CD14-positive monocyte (primary cell): Measurements from ENCODE around the gene ANKRD44. TPM values are rescaled to one million over a fixed set of nuclear protein-coding genes. Genes with fewer than 3 reads are reported as not detected.
A peak's percentile ranks its signal among the peaks of the same experiment; 100 is the strongest.

Experiments
- DNase-seq, 3 donors: peaks; one replicate each; pipeline ENCODE4 v3.0.0-alpha.2; 2011 to 2022
- H2AFZ ChIP-seq: 2 replicates; pipeline ENCODE4 v1.6.0; 2012; ENCODE audit warnings: mild to moderate bottlenecking, low read depth, low read length, inconsistent platforms; ENCODE audit not compliant: insufficient read depth, poor library complexity, severe bottlenecking
- H3K27ac ChIP-seq, 2 donors: 1 replicate in 1 of 2; 2 replicates in 1 of 2; pipeline ENCODE4 v1.5.1; 2012 to 2013; ENCODE audit warnings: low read length in 2 of 2, control low read depth in 1 of 2, inconsistent platforms in 1 of 2, low read depth in 1 of 2, mild to moderate bottlenecking in 1 of 2
- H3K27me3 ChIP-seq, 2 donors: one replicate each; pipeline versions ENCODE4 v1.6.0 to v1.6.1; 2011 to 2013; ENCODE audit warnings: low read length in 2 of 2; ENCODE audit not compliant: control insufficient read depth in 2 of 2, insufficient read depth in 2 of 2
- H3K36me3 ChIP-seq, 2 donors: replicated peaks in 1 of 2; 1 replicate in 1 of 2; 2 replicates in 1 of 2; pipeline versions ENCODE4 v1.5.1 to v1.6.1; 2012 to 2013; ENCODE audit warnings: low read length in 2 of 2, control low read depth in 1 of 2, inconsistent platforms in 1 of 2, mild to moderate bottlenecking in 1 of 2; ENCODE audit not compliant: insufficient read depth in 2 of 2, control insufficient read depth in 1 of 2
- H3K4me1 ChIP-seq, 2 donors: 1 replicate in 1 of 2; 2 replicates in 1 of 2; pipeline versions ENCODE4 v1.5.1 to v1.6.1; 2012 to 2013; ENCODE audit warnings: low read length in 2 of 2, control low read depth in 1 of 2, inconsistent platforms in 1 of 2, mild to moderate bottlenecking in 1 of 2, moderate library complexity in 1 of 2; ENCODE audit not compliant: insufficient read depth in 2 of 2, control insufficient read depth in 1 of 2
- H3K4me2 ChIP-seq: replicated peaks from 2 replicates; pipeline ENCODE3; 2012; ENCODE audit warnings: low read length, moderate library complexity, mild to moderate bottlenecking; ENCODE audit not compliant: poor library complexity, severe bottlenecking; ENCODE audit errors: extremely low read depth
- H3K4me3 ChIP-seq, 3 experiments: fragments of 200-600 bp in 1 of 3; sonication (generic) in 1 of 3; replicated peaks in 1 of 3; 1 replicate in 2 of 3; 2 replicates in 1 of 3; pipeline ENCODE4 v1.5.1; 2011 to 2013; ENCODE audit warnings: low read length in 3 of 3, mild to moderate bottlenecking in 3 of 3, control low read depth in 2 of 3, low read depth in 2 of 3, inconsistent platforms in 1 of 3, moderate library complexity in 1 of 3
- H3K79me2 ChIP-seq: 2 replicates; pipeline ENCODE4 v1.6.0; 2012; ENCODE audit warnings: mild to moderate bottlenecking, control low read depth, inconsistent platforms, low read length, moderate library complexity; ENCODE audit not compliant: insufficient read depth
- H3K9ac ChIP-seq: 2 replicates; pipeline ENCODE4 v1.6.0; 2017; ENCODE audit warnings: low read length, mild to moderate bottlenecking; ENCODE audit not compliant: insufficient read depth, poor library complexity, severe bottlenecking
- H3K9me3 ChIP-seq, 2 donors: replicated peaks in 1 of 2; 1 replicate in 1 of 2; 2 replicates in 1 of 2; pipeline versions ENCODE4 v1.5.1 to v1.6.1; 2012 to 2013; ENCODE audit warnings: low read length in 2 of 2, control low read depth in 1 of 2; ENCODE audit not compliant: control insufficient read depth in 1 of 2, insufficient read depth in 1 of 2
- H4K20me1 ChIP-seq: 2 replicates; pipeline ENCODE4 v1.6.0; 2012; ENCODE audit warnings: mild to moderate bottlenecking, low read length, control low read depth, moderate library complexity; ENCODE audit not compliant: insufficient read depth
- H3K27ac Mint-ChIP-seq, 7 donors: one replicate each; pipeline ENCODE4 v1.8.0; 2020; ENCODE audit warnings: mild to moderate bottlenecking in 7 of 7, mixed read lengths in 7 of 7, moderate library complexity in 6 of 7, inconsistent platforms in 2 of 7
- H3K27me3 Mint-ChIP-seq, 3 donors: one replicate each; pipeline ENCODE4 v1.8.0; 2021 to 2022; ENCODE audit warnings: low read depth in 3 of 3, mild to moderate bottlenecking in 3 of 3, mixed read lengths in 3 of 3, moderate library complexity in 3 of 3, inconsistent platforms in 1 of 3
- H3K36me3 Mint-ChIP-seq, 2 donors: one replicate each; pipeline ENCODE4 v1.8.0; 2020; ENCODE audit warnings: mixed read lengths in 2 of 2, inconsistent platforms in 1 of 2, mild to moderate bottlenecking in 1 of 2
- H3K4me1 Mint-ChIP-seq: one replicate; pipeline ENCODE4 v1.8.0; 2020; ENCODE audit warnings: mild to moderate bottlenecking, mixed read lengths
- H3K4me3 Mint-ChIP-seq, 2 donors: one replicate each; pipeline ENCODE4 v1.8.0; 2020; ENCODE audit warnings: mild to moderate bottlenecking in 2 of 2, mixed read lengths in 2 of 2, moderate library complexity in 1 of 2
- H3K9me3 Mint-ChIP-seq, 7 donors: one replicate each; pipeline ENCODE4 v1.8.0; 2020 to 2022; ENCODE audit warnings: mixed read lengths in 7 of 7, mild to moderate bottlenecking in 6 of 7, moderate library complexity in 6 of 7, inconsistent platforms in 2 of 7
- CTCF ChIP-seq: fragments of 200-600 bp; IDR thresholded peaks from one replicate; pipeline ENCODE4 v1.8.0; 2022; ENCODE audit warnings: antibody characterized with exemption, mild to moderate bottlenecking
- WGBS: methylation state at CpG from one replicate; pipeline ENCODE4 v1.1.5; 2013; ENCODE audit warnings: missing lambda C conversion rate; ENCODE audit not compliant: insufficient coverage; 5-methylcytosine and 5-hydroxymethylcytosine counted together
- intact Hi-C, 2 donors: fragments of 100-400 bp; cut with micrococcal nuclease; formaldehyde crosslinking; loops; one replicate each; pipeline versions ENCODE4 v1.15.0 to v1.15.1; 2023
- polyA plus RNA-seq, 3 donors: library from polyadenylated mRNA; depleted of rRNA in 1 of 3; unstranded in 2 of 3; stranded (reverse) in 1 of 3; fragments of 300-500 nt in 2 of 3; fragments of >200 nt in 1 of 3; fragmentation: Illumina TruSeq in 2 of 3; gene quantifications; 1 replicate in 2 of 3; 2 replicates in 1 of 3; pipeline ENCODE4 v1.2.3, GENCODE V29; 2012 to 2021

Gene ANKRD44
- polyA plus RNA-seq, 3 donors = 55.7 to 91.9 (median 64.9) TPM

- no peak for DNase-seq
- H3K9me3 ChIP-seq = no peaks in the 10 kb centered on the region
Observed at GRCh38 chr2:197247083-197247482, 63.5 kb downstream of the ANKRD44 start.

More at GRCh38 chr2:197247083-197247482, 63.5 kb downstream of the ANKRD44 start:
- TF ChIP-seq CTCF = no peak
- whole genome bisulfite sequencing = 82% methylated on average over 4 of the region's 5 CpGs
- Histone ChIP-seq H3K9ac (no peak overlapping the region), H3K79me2 (peaks cover 99% of the 10 kb centered on the region), H3K4me1 (peaks cover 24 to 39% of the 10 kb centered on the region in 2 donors), H3K4me3 (no peak overlapping the region), H4K20me1 (peaks cover 80% of the 10 kb centered on the region), H3K27ac (peak overlapping the region in 1 of 2 donors; percentile 48), H3K36me3 (peaks cover 0 to 15% of the 10 kb centered on the region in 2 donors), H3K27me3 (no peaks in the 10 kb centered on the region), H2AFZ (no peak overlapping the region), H3K4me2 (no peak overlapping the region)
- no peak overlapping the region for H3K4me3 Mint-ChIP-seq
- peaks cover 13 to 22% of the 10 kb centered on the region in 2 donors for H3K36me3 Mint-ChIP-seq
- H3K27ac Mint-ChIP-seq = peak overlapping the region in 1 of 7 donors; percentile 39
- no peaks in the 10 kb centered on the region for H3K9me3 Mint-ChIP-seq
- no peaks in the 10 kb centered on the region for H3K27me3 Mint-ChIP-seq
- intact Hi-C loops = no loop called here
- H3K4me1 Mint-ChIP-seq = peaks cover 61% of the 10 kb centered on the region
